AG10803 (cell line): ENCODE data around the gene CIART.
"Not testable (repeated sequence)": the region's sequence is repeated elsewhere in the genome, so short reads cannot be mapped to it uniquely, and the experiment has no call there.

ENCODE experiments used
- DNase-seq: peaks from one replicate; pipeline ENCODE4 v3.0.0; 2010; ENCODE audit warnings: low read depth
- H3K4me3 ChIP-seq: 2 replicates; pipeline ENCODE4 v1.5.1; 2011; ENCODE audit warnings: mild to moderate bottlenecking, low read length, control low read depth
- CTCF ChIP-seq: conservative IDR thresholded peaks from 2 replicates; pipeline ENCODE4 v1.5.1; 2011; ENCODE audit warnings: mild to moderate bottlenecking, low read length, control low read depth, inconsistent platforms

Gene CIART

GRCh38 chr1:150281758-150282557 is at the start of gene CIART:
TSS of gene CIART (plus strand) at chr1:150282554. CDS start at chr1:150283268, 714 bp downstream.
- peak; percentile 100 for DNase-seq
- peak within 1 kb of the TSS; percentile 82 for H3K4me3 ChIP-seq
- TF ChIP-seq CTCF: no peak

GRCh38 chr1:150232921-150233320 is 49.4 kb upstream of the CIART start:
- not testable (repeated sequence) for DNase-seq, H3K4me3 ChIP-seq

GRCh38 chr1:150233359-150234308 is 48.7 kb upstream of the CIART start:
- no peak for TF ChIP-seq CTCF
- peak overlapping the region; percentile 89 for H3K4me3 ChIP-seq
- no peak for DNase-seq

GRCh38 chr1:150234309-150234565 is 48.1 kb upstream of the CIART start:
- H3K4me3 ChIP-seq: peak overlapping the region; percentile 89
- TF ChIP-seq CTCF: no peak
- DNase-seq: no peak

GRCh38 chr1:150234566-150235293 is 47.6 kb upstream of the CIART start:
- no peak for TF ChIP-seq CTCF
- H3K4me3 ChIP-seq: peak overlapping the region; percentile 89
- peak; percentile 62 for DNase-seq

- DNase-seq: no peak
- TF ChIP-seq CTCF: no peak
- peak overlapping the region; percentile 89 for H3K4me3 ChIP-seq
Observed at GRCh38 chr1:150235294-150235851, 47.0 kb upstream of the CIART start.

GRCh38 chr1:150235852-150236613 is 46.3 kb upstream of the CIART start, which contains the start of gene ANP32E:
TSS of gene ANP32E (minus strand) at chr1:150236112. CDS start at chr1:150235786, 326 bp downstream.
- peak; percentile 100 for DNase-seq
- H3K4me3 ChIP-seq: peak within 1 kb of the TSS; percentile 89
- peak; percentile 18; the same call in 1 of the 2 replicates for TF ChIP-seq CTCF
